Left renal cortex interstitium (tissue), 4 donors: ENCODE data around the gene EPHA7. TPM values are rescaled to one million over a fixed set of nuclear protein-coding genes. Genes with fewer than 3 reads are reported as not detected.

Source experiments
- DNase-seq, 4 donors: peaks; one replicate each; pipeline ENCODE4 v3.0.0-alpha.2; 2013; ENCODE audit warnings: low read depth in 4 of 4, low spot score in 2 of 4, missing footprints in 1 of 4
- polyA plus RNA-seq, 4 donors: library from polyadenylated mRNA; unstranded; fragments of 120-200 nt; gene quantifications; one replicate each; pipeline ENCODE4 v1.2.1, GENCODE V29; 2013; ENCODE audit not compliant: insufficient read length in 4 of 4

Gene EPHA7
- polyA plus RNA-seq, result 10 to 100 TPM; 36.3 to 47.2 (median 40.6) TPM

DNA sequence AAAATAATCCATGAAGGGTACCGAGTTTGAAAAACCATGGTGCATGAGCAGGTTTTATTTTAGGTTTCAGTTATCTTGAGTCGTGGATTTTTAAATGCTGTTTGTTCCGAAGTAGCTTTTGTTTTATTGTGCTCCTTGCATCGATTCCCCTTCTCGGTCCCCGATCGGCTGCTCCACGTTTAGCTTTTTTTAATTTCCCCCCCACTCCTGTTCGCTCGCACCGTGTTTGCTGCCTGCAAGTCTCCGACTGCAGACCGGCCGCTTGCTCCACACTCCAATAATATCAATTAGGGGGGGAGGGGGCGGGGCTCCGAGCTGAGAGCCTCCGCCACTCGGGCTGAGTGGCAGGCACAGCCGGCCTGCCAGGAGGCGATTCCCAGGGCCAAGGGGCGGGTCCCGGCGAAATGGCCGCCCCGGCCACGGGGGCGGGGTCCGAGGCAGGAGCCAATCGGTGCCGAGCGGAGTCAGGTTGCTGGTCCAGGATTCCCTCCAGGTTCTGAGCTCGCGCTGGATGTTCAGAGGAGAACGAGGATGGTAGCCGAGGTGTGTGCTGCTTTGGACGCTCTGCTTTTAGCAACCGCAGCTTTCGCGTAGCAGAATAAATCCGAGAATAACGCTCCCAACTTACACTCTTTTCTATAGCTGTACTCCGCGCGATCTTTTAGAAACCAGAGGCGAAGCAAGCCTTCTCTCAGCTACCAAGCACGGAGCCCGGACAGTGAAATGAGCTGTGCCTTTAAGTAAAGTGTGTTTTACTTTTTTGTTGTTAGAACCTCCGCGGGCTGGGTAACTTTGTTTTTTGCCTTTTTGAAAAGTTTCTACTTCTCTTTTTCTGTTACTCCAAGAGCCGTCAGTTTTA, at the start of gene EPHA7:
TSS of gene EPHA7 (minus strand) at position 256 of the 859 bp plus-strand sequence. CDS start at position 38, 218 bp downstream.
- peak; percentile 94 to 98 (median 96) for DNase-seq

DNA sequence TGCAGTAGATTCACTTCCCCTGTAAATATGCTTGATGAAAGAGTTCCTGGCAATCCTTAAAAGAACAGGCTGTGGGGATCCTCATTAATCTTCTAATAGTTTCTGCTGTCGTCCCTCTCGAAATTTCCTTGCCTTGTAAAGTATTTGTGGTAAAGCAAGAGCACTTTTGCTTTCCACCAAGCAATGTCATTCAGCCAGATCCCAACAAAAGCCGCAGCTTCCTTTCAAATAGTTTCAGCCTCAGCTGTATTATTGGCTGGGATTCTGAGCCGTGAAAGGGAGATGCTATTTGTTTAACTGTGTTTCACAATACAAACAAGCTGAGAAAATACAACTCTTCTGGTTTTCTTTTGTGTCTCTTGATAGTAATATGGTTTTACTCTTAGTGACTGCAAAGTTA, 48.9 kb upstream of the EPHA7 start:
- DNase-seq, result no peak

DNA sequence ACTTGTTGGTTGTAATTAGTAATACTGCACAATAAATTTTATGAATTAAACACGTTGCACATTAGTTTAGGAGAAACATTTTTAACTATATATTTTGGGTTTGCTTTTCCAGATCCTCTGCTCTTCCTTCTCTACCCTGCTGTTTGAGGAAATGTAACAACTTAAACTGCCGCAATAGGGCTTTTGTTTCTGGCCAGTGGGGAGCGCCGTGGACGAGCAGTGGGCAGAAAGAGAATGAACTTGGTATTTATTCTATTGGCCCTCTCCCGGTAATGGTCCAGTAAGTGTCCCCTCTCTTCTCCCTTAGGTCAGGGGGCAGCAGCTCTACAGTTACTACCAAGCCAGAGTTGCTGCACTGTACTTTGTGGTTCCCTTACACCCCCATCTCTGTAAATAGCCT, 35.2 kb upstream of the EPHA7 start:
- no peak for DNase-seq

DNA sequence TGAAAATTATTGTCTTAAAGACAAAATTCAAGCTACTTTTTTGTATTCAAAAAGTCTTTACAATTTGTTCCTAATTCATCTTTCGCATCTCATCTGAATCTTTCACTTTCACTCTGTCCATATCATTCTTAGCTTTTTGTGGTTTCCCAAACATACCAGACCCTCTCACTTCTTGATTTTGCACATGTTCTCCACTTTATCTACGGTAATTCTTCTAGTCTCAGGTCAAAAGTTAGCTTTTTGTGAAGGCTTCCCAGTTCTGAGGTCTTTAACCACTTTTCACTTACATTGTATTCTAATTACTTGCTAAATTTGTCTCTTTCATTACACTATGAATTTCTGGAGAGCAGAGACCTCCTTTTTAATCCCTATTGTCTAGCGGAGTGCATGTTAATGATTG, 34.6 kb upstream of the EPHA7 start:
- DNase-seq, result no peak

DNA sequence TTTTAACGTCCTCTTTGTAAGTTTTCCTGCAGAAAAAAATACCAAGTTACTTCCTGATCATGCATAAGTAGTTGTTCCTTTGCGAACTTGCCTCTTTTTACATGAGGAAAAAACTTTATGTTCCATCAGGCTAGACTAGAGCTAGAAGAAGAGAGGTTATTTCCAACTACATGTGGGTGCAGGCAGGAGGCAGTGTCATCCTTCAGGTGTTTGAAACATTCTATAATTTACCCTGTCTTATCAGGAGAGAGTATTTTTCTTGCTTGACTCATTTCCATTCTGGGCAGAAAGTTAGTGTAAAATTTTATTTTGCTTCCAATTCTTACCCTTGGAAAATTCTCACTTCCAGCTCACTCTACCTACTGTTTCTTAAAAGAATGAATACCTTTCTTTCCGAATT, 28.5 kb upstream of the EPHA7 start:
- no peak for DNase-seq

DNA sequence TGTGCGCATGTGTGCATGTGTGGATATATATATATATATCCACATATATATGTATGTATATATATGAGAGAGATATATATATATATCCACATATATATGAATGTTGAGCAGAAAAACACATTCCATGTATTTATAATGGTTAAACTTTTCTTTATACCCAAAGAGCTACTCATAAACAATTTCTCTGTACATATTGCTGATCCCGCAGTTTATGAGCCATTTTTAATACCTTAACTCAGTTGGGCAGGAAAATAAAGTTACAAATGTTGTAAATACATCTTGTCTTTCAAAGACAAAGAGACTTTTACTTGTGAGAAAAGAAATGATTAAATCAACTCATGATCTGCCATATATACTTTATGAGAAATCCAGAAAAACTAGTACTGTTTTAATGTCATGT, 18.1 kb upstream of the EPHA7 start:
- no peak for DNase-seq

DNA sequence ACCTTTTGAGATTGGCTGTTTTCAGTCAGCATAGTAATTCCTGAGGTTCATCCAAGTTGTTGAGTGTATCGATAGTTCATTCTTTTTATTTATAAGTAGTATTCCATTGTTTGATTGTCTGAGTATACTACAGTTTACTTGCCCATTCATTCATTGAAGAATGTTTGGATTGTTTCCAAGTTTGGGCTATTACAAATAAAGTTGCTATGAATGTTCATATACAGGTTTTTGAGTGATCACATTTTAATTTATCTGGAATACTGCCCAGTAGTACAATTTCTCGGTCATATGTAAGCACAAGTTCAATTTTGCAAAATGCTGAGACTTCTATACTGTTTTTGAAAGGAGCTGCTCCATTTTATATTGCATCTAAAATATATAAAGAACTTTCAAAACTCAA, 14.2 kb upstream of the EPHA7 start:
- DNase-seq, result no peak

DNA sequence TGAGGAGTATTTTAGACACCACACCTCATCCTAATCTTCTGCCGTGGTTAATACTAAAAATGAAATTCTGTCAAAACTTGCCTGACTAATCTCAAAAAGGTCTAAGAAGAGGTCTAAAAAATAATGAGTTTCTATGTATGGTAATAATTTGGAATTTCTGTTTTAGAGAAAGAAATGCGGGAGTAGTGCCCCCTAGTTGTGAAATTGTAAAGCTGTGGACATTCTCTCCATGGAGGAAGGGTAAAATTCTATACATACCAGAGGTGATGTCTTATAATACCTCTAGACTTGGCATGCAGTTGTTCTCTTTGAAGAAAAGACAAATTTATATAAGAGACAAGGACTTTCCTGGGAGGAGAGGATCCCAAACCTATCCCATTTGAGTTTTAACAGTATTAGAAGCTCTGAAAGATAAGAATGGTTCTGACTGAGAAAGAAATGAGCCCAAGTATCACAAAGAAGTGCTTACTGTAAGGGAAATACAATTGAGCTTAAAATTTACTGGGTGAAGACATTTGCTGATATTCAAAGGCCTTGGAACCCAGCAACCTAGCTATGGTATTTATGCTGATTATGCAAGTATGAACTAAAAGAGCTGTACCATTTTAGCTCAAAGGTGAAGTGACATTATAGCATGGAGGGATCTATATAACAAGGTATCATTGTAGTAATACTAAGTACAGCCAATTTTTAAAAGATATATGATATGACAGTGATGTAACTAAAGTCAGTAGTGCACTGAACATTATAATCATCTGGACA, 5.1 kb upstream of the EPHA7 start:
- no peak for DNase-seq

DNA sequence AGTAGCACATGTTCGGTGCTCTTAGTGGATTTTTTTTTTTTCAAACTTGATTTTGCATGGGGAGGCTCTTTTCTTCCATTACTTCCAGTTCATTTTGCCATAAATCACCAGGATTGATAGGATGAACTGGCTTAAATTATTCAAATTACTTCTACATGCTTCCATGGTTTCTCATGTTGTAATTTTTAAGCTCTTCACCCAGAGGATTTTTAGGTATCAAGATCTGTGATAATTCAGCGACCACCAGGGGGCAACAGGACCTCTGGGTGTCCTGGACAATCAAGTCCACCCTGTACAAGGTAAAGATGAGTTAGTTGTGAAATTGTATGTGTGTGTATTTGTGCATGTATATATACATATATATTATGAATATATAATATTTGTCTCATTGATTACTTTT, 4.2 kb upstream of the EPHA7 start:
- peak in 1 of 4 donors; percentile 68 for DNase-seq

DNA sequence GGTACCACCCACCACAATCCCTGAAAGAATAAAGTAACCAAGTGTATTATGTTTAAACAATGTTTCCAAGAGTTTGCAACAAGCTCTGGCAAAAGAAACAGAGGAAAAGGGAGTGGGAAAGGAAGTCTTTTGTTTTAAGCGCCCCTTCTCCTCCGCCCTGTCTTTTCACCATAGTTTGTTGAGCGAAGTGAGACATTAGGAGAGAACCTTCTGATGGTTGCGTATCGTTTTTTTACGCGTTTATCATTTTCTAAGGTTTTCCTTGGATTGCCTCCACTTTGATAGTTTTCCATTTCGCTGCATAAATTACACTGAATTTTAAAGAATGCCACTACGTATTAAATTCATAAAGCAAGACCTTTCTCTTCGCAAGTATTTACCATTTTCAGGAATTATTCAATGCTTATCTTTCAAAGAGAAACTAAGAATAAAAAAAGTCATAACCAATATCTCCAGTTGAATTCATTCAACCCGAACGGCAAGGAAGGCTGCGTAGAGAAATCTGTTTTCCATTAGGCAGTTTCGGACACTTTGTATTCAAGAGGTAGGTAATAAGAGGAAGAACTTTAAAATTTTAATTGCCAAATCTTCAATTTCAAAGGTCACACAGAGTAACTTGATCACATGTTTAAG, 920 bp upstream of the EPHA7 start:
- DNase-seq, result peak in 1 of 4 donors; percentile 59

DNA sequence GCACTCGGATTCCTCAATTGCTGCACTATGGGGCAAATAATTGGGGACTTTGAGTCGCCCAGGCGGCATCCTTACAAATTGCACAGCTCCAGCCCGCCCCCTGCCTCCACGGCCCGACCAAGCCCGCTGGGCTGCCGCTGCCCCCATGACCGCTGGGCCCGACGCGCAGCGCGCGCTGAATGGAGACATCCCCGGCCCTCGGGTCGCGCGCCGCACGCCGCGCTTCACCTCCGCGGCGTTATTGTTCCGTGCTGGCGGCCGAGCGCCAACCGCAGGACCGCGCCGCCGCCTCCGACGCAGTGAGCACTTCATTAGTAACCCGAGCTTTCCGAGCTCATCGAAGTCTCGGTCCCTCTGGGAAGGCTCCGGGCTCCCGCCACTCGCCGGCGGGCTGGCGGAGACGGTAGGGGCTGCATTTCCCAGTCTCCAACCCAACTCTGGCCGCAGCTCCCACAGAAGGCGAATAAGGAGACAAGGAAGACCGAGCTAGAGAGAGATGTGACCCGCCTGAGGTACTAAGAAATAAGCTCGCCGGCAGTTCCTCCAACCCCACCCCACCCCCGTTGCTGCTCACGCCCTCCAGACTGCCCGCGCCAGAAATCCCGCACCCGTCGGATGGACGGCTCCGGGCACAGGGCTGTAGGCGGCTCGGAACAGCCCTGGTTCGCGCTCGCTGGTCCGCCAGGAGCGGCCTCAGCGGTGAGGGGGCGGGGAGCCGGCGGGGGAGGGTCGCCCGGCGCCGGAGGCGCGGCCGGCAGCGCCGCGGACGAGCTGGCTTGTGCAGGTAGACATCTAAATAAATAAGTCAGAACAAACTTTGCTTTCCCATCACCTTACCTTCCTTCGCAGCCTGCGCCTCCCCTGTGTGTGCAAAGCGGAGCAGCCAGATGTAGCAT, 703 bp downstream of the EPHA7 start:
- peak in 3 of 4 donors; percentile 49 to 64 (median 51) for DNase-seq

DNA sequence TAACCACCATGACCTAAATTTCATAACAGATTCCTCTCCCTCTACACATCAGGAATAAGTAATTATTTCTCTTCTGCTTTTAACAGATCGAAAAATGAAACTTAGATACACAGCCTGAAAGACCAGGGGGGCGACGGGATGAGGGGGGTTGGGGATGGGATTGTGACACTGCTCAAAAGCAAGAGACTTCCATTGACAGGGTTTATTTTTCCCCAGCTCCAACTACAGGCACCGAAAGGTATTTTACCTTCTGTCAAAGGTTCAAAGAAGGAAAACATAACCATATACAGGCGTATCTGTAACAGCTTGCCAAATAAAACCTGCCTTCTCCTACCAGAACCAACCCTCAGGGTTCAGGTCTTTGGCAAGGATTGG, 1.3 kb downstream of the EPHA7 start:
- DNase-seq, result no peak

DNA sequence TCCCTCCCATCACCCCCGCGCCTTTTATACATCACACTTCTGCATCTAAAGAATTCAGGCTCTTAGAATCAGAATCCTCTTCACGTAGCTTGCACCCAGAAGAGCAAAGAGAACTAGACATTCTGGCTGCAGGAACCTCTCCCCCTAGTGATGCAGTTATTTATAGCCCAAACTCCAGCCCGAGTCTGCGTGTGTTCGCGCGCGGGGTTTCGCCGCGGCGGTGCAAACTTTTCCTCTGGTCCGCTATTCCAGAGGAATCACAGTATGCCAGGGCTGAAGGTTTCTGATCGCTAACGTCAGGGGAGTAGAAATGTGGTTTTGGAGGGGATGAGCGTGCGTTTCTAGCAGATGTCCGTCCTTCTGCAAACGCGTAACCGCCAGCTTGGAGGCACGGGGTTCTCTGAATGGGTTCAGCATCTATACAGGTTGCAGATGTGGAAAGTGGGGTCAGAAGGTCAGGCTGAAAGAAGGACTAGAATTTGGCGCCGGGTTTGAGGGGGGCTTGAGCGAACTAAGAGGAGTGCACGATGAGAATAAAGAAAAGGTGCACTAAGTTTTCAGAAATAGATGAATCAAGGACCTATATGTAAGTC, 1.8 kb downstream of the EPHA7 start:
- DNase-seq, result peak in 3 of 4 donors; percentile 45 to 58 (median 52)

DNA sequence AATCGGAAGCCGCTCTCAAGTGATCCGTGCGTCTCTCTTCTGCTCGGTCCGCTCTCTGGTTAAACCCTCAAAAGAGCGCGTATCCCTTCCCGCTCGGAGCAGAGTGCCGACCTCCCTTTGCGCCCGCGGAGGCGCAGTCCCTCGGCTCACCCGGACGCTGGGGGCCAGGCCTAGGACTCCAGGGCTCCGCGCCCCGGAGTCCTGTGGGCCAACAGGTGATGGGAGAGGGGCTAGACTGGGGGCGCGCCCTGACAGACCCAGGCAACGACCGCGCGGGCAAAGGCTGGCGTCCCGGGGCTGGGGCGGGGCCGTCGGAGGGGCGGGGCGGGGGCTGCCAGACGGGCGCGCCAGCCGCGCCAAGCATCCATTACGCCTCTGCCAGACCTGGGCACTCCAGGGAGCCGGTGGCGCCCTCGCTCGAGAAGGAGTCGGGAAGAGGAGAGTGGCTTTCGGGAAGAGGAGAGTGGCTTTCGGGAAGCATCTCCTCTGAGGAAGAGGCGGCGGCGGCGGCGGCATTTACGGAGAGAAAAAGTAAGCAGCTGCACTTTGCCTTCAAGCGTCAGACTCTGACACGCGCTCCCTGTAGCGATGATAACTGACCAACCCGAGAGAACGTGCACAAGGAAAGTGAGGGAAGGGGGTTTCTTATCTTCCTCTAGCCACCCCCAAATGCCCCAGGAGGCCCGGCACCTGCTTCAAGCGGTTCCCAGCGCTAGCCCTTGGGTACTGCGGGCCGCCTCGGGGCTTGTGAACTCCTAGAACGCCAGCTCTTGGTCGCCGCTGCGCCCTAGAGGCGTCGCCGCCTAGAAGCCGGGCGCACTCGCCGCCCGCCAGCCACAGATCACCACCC, 2.6 kb downstream of the EPHA7 start:
- DNase-seq, result peak in 3 of 4 donors; percentile 46 to 63 (median 53)

DNA sequence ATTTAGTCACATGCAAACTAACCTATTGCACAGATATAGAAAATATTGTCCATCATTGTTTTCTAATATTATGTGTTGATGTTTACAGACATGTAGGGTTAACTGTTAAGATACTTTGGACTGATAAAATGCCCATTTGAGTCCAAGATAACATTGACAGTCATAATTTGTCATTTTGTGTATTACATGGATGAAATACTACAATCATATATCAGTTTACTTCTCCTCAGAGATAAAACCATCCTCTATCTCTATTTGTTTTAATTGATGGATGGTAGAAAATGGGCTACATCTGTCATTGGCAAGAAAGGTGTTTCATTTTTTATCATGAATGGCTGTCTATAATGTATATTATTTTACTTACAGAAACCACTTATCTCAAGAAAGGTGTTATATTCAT, 6.2 kb downstream of the EPHA7 start:
- DNase-seq, result no peak

DNA sequence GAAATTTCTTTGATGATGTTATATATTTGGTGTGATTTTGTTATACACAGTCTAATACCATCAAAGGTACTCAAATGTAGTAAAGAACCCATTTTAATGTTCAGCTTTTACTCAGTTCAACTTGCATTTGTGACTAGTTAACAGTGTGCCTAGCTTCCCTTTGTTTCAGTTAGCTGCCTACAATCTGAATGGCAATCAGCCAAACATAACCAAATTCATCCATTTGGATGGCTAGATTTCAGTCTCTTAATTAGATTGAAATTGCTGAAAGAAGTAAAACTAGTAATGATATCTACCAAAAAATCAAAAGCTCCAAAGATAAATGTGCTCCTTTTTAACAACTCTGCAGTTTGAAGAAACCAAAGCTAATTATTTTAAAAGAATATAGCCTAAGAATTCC, 6.9 kb downstream of the EPHA7 start:
- no peak for DNase-seq

DNA sequence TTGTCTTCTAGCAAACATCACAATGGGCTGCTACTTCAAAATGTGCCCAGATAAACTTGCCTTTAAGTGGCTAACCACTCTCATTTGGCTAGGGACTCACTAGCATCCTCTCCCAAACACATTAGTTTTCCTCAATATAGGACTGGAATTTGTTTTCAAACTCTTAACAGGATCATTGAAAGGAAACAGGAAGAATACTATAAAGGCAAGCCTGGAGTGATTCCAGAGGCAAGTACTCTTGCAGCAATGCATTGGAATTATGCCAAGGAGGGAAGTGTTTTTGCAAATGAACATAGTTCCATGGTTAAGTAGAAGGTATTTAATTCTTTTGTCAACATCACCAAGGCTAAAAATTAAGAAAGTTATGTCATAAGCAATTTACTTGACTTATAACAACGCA, 12.2 kb downstream of the EPHA7 start:
- DNase-seq, result no peak

DNA sequence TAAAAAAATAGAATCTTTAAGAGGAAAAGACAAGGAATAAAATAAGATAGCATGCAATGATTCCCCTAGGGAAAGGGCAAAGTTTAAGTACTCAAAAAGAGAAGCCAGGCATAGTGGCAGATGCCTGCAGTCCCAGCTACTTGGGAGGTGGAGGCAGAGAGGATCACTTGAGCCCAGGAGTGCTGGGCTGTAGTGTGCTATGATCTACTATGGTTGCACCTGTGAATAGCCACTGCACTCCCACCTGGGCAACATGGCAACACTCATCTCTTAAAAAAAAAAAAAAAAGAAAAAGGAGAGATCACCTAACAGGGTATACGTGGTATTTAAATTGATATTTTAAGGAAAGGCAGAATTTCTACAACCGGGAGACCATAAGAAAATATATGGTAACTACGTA, 16.0 kb downstream of the EPHA7 start:
- DNase-seq, result no peak

DNA sequence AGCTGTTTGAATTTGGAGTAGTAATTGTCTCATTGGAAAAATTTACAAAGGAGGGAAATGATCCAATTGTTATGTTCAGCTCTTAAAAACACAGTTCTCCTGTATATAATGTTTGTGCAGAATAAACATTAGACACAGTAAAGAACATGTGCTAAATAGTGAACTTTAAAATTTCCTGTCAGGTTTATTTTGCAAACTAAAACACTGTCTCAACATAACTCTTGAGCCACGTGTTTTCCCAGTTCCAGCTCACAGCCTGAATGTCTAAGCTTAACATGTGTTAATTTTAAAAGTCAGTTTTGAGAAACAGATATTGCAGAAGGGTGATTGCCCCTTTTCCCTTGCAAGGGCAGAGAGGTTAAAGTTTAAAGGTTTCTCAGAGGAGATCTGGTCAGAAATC, 20.6 kb downstream of the EPHA7 start:
- no peak for DNase-seq
